ENCODE results near the gene PDCD7.
"Not testable (repeated sequence)": the region's sequence is repeated elsewhere in the genome, so short reads cannot be mapped to it uniquely, and the experiment has no call there.

PDCD7 gene

GRCh38 chr15:65156692-65157091, 23.1 kb upstream of the PDCD7 start:
- no peak for DNase-seq (ENCODE audit: low read depth)
- no peak overlapping the region for H3K4me3 ChIP-seq (ENCODE audit: control insufficient read depth, low read depth, low read length)
- no peak for TF ChIP-seq CTCF (conservative IDR thresholded peaks at IDR 0.05; ENCODE audit: control insufficient read depth, insufficient read depth, low read depth, low read length)

GRCh38 chr15:65154720-65155119, 21.1 kb upstream of the PDCD7 start:
- TF ChIP-seq CTCF (conservative IDR thresholded peaks at IDR 0.05; ENCODE audit: control insufficient read depth, insufficient read depth, low read depth, low read length), result no peak
- H3K4me3 ChIP-seq (ENCODE audit: control insufficient read depth, low read depth, low read length), result no peak overlapping the region
- no peak for DNase-seq (ENCODE audit: low read depth)

GRCh38 chr15:65147902-65148301, 14.3 kb upstream of the PDCD7 start:
- no peak for DNase-seq (ENCODE audit: low read depth)
- TF ChIP-seq CTCF (conservative IDR thresholded peaks at IDR 0.05; ENCODE audit: control insufficient read depth, insufficient read depth, low read depth, low read length), result no peak
- H3K4me3 ChIP-seq (ENCODE audit: control insufficient read depth, low read depth, low read length), result no peak overlapping the region

DNA sequence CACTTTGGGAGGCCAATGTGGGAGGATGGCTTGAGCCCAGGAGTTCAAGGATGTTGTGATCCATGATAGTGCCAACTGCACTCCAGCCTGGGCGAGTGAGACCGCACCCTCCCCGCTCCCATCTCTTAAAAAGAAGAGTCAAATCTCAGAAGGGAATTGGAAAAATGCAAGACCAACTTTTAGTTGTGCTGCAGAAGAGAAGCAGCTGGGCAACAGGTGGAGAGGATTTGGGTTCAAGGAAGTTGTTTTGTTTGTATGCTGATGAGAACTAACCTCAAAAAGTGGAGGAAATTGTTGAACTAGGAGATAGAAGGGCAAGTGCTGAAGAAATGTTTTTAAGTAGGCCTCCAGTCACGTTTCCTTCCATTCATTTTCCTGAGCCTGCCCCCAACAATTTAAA, 12.8 kb upstream of the PDCD7 start:
- DNase-seq (ENCODE audit: low read depth), result no peak
- H3K4me3 ChIP-seq (ENCODE audit: control insufficient read depth, low read depth, low read length), result no peak overlapping the region
- no peak for TF ChIP-seq CTCF (conservative IDR thresholded peaks at IDR 0.05; ENCODE audit: control insufficient read depth, insufficient read depth, low read depth, low read length)

GRCh38 chr15:65138631-65139030, 5.0 kb upstream of the PDCD7 start:
- DNase-seq (ENCODE audit: low read depth); H3K4me3 ChIP-seq (ENCODE audit: control insufficient read depth, low read depth, low read length): not testable (repeated sequence)

DNA sequence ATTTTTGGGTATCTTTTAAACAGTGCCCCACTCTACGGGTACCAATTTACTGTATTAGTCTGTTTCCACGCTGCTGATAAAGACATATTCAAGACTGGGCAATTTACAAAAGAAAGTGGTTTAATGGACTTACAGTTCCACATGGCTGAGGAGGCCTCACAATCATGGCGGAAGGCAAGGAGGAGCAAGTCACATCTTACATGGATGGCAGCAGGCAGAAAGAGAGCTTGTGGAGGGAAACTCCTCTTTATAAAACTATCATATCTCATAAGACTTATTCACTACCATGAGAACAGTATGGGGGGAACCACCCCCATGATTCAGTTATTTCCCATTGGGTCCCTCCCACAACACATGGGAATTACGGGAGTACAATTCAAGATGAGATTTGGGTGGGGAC, 4.3 kb upstream of the PDCD7 start:
- H3K4me3 ChIP-seq (ENCODE audit: control insufficient read depth, low read depth, low read length); DNase-seq (ENCODE audit: low read depth): not testable (repeated sequence)

DNA sequence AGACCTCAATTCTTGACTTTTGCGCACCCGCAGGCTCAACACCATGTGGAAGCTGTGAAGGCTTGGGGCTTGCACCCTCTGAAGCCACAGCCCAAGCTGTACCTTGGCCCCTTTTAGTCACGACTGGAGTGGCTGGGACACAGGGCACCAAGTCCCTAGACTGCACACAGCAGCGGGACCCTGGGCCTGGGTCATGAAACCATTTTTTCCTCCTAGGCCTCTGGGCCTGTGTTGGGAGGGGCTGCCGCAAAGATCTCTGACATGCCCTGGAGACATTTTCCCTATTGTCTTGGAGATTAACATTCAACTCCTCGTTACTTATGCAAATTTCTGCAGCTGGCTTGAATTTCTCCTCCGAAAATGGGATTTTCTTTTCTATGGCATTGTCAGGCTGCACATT, 3.5 kb upstream of the PDCD7 start:
- not testable (repeated sequence) for DNase-seq (ENCODE audit: low read depth); H3K4me3 ChIP-seq (ENCODE audit: control insufficient read depth, low read depth, low read length)

GRCh38 chr15:65134538-65134937, 930 bp upstream of the PDCD7 start:
- no peak for TF ChIP-seq CTCF (conservative IDR thresholded peaks at IDR 0.05; ENCODE audit: control insufficient read depth, insufficient read depth, low read depth, low read length)
- no peak for DNase-seq (ENCODE audit: low read depth)
- peak overlapping the region; percentile 76 for H3K4me3 ChIP-seq (ENCODE audit: control insufficient read depth, low read depth, low read length)
